NCI-H460 (cell line): ENCODE results near the gene KRT37. TPM values are rescaled to one million over a fixed set of nuclear protein-coding genes. Genes with fewer than 3 reads are reported as not detected.

Experiments
- DNase-seq: peaks from one replicate; pipeline ENCODE4 v3.0.0-alpha.2; 2016; ENCODE audit warnings: low read depth; ENCODE audit errors: extremely low read depth
- polyA plus RNA-seq: library from polyadenylated mRNA; depleted of rRNA; stranded (reverse); fragments of >200 nt; gene quantifications from 2 replicates; pipeline ENCODE4 v1.2.3, GENCODE V29; 2014; cell fraction: nucleus; rRNA removed
- total RNA-seq: library from RNA; depleted of rRNA; stranded (reverse); fragments of >200 nt; shearing (Covaris generic); gene quantifications from 2 replicates; pipeline ENCODE4 v1.2.3, GENCODE V29; 2014; rRNA removed

Gene KRT37
- total RNA-seq = not detected in 2 replicates
- not detected in 2 replicates for polyA plus RNA-seq

GRCh38 chr17:41424111-41424635 is at the start of gene KRT37:
Gene KRT37, minus strand, starts transcription at chr17:41424585. Its CDS starts 62 bp downstream, at chr17:41424523.
- DNase-seq = no peak

GRCh38 chr17:41468346-41468745 is 44.0 kb upstream of the KRT37 start:
- no peak for DNase-seq

GRCh38 chr17:41467561-41467960 is 43.2 kb upstream of the KRT37 start:
- DNase-seq = no peak

GRCh38 chr17:41466988-41467387 is 42.6 kb upstream of the KRT37 start, which contains the start of gene KRT32:
Gene KRT32, minus strand, starts transcription at chr17:41467386. Its CDS starts 61 bp downstream, at chr17:41467325.
- DNase-seq = no peak

GRCh38 chr17:41464682-41465081 is 40.3 kb upstream of the KRT37 start:
- DNase-seq = peak; percentile 34

DNA sequence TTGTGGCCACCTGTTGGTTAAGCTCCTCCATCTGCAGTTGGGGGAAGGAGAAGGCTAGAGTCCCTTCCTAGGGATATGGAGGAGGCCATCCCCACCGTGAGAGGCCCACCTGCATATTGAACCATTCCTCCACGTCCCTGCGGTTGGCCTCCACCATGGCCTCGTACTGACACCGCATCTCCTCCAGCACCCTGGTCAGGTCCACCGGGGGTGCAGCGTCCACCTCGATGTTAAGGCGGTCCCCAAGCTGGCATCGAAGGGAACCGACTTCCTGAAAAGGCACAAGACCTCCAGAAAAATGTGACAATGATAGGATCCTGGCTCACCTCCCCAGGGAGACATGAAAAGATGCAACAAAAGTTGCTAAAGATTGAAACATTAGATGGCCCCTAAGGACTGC is 39.8 kb upstream of the KRT37 start:
- DNase-seq = no peak

DNA sequence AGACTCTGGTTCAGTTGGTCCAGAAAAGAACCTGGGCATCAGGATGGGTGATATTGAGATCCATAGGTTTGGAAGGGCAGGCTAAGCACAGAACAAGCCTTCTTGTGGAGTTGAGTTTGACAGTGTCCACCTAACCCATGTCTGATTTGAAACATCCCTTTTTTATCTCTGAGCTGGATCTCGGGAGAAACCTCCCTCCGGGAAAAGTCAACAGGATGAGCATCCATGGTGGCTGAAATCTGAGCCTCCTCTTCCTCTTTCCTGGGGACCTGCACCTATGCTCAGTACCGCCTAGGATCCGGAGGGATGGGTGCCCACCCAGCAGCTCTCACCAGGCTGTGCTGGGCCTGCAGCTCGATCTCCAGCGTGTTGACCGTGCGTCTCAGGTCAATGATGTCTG is 39.4 kb upstream of the KRT37 start:
- no peak for DNase-seq

DNA sequence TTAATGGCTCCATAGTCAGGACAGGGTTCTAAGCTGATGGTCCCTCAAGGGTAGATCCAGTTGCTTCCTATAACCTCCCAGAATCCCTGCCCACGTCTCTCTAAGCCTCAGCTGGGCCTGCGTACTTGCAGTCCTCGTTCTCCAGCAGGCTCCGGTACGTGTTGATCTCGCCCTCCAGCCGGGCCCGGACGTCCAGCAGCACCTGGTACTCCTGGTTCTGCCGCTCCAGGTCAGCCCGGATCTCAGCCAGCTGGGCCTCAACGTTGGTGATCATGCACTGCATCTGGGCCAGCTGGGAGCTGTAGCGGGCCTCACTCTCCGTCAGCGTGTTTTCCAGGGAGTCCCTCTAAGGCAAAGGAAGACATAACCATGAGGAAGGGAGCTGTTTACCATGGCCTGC is 38.3 kb upstream of the KRT37 start:
- no peak for DNase-seq

- no peak for DNase-seq
These were observed 33.3 kb upstream of the KRT37 start for GRCh38 chr17:41457676-41458075.

DNA sequence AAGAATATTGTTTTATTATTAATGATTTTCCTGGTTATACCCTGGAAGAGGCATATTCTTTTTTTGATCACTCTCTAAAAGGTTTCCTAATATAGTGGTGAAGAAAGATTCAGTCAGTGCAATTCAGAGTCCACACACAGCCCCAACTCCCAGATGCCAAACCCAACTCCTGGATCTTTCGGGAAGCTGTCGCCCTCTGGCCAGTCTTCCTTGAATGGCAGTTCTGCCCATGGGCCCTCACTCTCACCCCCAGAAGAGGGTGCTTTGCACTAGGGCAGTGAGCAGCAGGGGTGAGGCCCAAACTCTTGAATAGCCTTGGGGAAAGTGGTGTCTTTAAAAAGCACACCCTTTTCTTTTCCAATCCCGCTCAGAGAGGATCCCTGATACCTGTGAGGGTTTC is 31.8 kb upstream of the KRT37 start:
- no peak for DNase-seq

- DNase-seq = no peak
These were observed 30.9 kb upstream of the KRT37 start for GRCh38 chr17:41455236-41455635.

DNA sequence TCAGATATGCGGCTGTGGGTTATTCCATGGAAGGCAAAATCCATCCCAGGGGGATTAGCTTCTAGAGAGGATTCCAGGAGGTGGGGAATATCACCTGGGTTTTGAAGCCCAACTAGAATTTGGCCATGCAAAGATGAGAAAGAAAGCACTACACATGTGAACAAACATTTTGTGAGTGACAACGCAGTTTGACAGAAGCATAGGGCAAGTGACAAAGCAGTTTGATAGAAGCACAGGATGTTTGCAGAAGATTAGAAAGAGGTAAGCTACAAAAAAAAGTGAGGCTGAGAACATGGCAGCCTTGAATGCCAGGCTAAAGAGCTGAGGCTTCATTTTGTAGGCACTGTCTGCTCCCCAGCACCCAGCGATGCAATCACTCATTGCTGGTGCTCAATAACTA is 28.7 kb upstream of the KRT37 start:
- DNase-seq = no peak

DNA sequence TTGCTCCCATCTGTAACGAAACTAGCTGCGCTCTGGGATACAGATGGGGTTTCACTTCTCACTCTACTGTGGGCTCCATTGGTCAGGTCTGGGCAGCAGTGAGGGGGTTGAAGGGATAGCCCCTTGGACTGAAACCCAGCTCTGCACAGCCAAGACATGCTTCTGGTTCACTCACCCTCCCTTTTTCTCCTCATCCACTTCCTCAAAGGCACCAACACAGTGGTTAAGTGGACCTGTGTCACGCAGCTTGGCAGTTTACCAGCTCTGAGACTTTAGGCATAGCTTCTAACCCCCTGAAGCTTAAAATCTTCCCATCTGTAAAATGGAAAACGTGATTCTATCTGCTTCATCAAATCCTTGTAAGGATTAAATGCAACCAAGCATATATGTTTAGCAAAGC is 27.9 kb upstream of the KRT37 start:
- no peak for DNase-seq

GRCh38 chr17:41451154-41451728 is 26.9 kb upstream of the KRT37 start:
- DNase-seq = no peak

DNA sequence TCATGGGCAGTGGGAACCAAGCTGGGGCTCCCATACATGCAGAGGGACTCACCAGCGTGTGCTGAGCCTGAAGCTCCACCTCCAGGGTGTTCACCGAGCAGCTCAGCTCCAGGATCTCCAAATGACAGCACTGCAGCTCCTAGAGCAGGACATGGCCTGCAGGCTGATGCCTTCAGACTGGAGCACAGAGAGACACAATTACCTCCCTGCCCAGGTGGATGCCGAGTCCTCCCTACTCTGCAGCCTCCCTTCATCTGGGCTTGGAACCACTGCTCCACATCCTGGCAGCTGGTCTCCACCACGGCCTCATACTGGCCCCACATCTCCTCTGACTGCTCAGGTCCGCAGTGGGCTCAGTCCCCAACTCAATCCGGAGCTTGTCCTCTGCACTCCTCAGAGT is 24.6 kb upstream of the KRT37 start:
- DNase-seq = no peak

- no peak for DNase-seq
These were observed 24.1 kb upstream of the KRT37 start for GRCh38 chr17:41448506-41448905.

DNA sequence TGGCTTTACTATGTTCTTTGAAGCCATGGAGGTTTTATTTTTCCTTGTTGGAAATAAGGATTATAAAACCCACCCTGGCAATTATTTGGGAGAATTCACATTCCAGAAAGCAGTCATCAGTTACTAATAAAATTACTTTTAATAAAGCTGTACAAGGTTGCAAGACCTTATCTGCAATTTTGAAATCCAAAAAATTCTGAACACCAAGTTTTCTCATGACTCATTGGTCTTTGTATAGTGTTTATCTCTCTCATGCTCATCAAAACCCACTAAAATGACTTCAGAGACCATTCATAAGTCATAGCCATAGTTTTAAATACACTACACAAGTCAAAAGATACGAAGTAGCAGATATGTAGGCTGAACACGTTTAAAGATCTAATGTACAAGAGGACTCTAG is 22.4 kb upstream of the KRT37 start:
- no peak for DNase-seq

GRCh38 chr17:41444640-41445039 is 20.3 kb upstream of the KRT37 start:
- no peak for DNase-seq

GRCh38 chr17:41444186-41444585 is 19.8 kb upstream of the KRT37 start:
- no peak for DNase-seq

GRCh38 chr17:41442739-41443138 is 18.4 kb upstream of the KRT37 start:
- no peak for DNase-seq

- no peak for DNase-seq
These were observed 16.2 kb upstream of the KRT37 start, which contains the start of gene KRT38 for GRCh38 chr17:41440531-41441033. Gene KRT38, minus strand, starts transcription at chr17:41440983. Its CDS starts 62 bp downstream, at chr17:41440921.

- DNase-seq = no peak
These were observed 15.0 kb upstream of the KRT37 start for GRCh38 chr17:41439375-41439774.
